Epidermal melanocyte (primary cell): ENCODE results near the gene ICAM2.
A peak's percentile ranks its signal among the peaks of the same experiment; 100 is the strongest.
"Not testable (repeated sequence)": the region's sequence is repeated elsewhere in the genome, so short reads cannot be mapped to it uniquely, and the experiment has no call there.

Experiments used
- DNase-seq: peaks from one replicate; pipeline ENCODE4 v3.0.0; 2011; ENCODE audit warnings: low spot score; ENCODE audit not compliant: insufficient read length

ICAM2 gene

GRCh38 chr17:64009571-64010402 lies 10.6 kb downstream of the ICAM2 start:
- no peak for DNase-seq

DNA sequence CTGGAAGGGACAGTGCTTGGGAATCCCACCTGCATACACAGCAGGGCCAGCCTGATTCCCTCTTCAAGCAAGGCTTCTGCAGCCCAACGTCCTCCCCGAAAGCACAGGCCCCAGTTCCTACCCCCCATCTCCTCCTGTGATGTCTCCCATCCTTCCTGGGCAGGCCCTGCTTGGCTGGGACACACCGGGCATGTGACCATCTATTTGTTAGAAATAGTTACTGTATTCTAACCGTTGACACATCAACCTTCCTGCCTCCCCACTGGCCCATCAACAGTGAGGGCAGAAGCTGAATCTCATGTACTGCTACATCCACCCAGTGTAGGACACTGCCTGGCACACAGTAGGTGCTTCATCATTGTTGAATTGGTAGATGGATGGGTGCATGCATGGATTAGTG lies 11.6 kb downstream of the ICAM2 start:
- DNase-seq, result no peak

- DNase-seq, result no peak
Observed at GRCh38 chr17:64008346-64008745, 12.1 kb downstream of the ICAM2 start.

DNA sequence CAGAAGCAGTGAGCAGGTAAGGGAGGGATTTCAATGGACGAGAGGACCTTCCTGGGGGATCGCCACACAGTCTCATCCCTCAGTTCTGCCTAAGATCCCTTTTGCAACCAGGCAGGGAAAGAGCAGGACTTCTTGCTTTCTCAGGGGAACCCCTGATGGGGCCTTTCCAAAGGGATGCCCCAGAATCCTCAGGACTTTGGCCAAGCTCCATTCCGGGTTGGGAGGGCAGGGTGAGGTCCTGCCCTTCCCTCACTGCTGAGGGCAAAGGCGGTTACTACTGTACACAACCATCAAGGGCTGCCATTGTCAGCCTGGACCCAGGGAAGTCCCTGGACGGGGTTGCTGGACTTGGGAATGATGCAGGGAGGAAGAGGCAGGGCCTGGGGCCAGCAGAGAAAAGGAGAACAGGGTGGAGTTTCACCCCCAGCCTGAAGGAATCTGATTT lies 12.6 kb downstream of the ICAM2 start:
- no peak for DNase-seq

DNA sequence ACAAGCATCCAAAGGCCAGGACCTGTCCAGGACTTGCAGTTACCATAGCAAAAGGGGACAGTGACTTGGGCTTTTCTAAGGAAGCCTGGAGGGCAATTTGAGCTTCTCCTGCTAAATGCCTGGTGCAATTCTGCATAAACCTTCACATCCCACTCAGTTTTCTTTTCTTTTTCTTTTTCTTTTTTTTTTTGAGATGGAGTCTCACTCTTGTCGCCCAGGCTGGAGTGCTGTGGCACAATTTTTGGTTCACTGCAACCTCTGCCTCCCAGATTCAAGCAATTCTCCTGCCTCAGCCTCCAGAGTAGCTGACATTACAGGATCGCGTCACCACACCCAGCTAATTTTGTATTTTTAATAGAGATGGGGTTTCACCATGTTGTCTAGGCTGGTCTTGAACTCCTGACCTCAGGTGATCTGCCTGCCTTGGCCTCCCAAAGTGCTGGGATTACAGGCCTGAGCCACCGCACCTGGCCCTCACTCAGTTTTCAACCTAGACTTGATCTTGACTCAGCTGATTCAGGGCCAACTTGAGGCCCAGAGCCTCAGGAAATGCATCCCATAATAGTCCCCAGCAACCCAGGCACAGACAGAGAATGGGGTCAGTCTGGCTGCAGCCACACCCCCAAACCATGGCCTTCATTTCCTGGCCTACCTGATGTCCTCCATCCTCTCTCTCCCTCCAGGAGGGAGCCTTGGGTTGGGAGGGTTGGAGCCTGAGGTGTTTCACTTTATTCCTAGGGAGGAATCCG lies 13.2 kb downstream of the ICAM2 start:
- not testable (repeated sequence) for DNase-seq

DNA sequence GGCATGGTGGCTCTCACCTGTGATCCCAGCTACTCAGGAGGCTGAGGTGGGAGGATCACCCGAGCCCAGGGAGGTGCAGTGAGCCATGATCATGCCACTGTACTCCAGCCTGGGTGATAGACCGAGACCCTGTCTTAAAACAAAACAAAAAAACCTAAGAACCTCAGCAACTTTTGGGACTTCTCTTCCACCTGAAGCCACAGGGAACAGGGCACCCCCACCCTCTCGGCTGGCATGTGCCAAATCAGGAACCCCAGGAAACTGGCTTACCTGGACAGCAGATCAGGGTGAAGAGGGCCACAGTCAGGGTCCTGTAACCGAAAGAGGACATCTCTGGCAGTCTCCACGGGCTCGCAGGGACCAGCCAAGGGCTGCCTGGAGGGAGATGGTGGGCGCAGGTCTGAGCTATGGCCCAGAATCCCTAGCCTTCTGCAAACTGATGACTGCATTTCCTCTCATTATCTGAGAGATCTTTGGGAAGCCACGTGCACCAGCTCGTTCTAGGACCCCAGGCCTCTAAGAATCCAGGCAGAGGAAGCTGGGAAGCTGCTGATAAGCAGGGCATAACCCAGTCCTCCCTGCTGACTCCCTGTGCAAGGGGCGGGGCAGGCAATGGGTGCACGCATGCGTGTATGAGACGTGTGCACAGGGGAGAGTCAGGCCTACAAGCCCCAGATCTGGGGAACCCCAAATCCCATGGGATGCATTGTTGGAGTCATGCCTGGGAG lies 13.9 kb downstream of the ICAM2 start:
- DNase-seq, result no peak

DNA sequence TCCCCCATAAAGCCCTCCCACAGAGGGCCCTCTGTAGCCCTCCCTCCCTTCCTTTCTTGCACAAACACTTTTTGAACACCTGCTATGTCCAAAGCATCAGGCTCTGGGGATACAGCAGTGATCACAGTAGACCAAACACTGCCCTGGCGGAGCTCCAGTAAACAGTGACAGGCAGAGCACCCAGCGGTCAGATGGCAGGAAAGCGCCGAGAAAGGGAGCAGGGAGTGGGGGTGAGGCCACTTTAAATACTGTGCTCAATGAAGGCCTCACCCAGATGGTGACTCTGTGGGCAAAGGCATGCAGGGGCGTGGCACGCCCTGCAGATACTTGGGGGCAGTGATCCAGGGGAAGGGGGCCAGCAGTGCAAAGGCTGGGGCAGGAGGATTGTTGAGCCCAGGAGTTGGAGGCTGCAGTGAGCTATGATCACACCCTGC lies 14.7 kb downstream of the ICAM2 start:
- DNase-seq, result no peak

- DNase-seq, result no peak
Observed at GRCh38 chr17:64004903-64005733, 15.3 kb downstream of the ICAM2 start.

DNA sequence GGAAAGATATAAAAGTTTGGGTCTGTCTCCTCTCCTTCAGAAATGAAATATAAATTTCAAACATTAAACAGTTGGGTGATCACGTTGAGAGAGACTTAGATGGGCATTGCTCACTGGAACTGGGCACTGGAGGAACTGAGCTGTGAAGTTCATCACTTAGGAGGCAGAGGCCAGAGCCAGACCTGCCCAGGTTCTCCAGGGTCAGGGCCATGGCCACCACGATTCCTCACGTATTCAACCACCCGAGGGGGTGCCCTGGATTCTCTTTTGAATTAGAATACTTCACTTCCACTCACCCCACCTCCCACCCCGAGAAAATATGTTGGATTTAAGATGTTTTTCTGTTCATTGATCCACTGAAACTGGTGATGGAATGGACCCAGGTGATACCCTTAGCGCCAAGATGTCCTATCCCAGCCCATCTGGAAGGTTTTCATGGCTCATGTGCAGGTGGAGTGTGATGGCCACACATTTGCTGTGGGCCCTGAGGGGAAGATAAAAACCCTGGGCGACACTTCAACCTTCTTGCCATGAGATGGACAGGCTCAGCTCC lies 16.1 kb downstream of the ICAM2 start:
- DNase-seq, result no peak

DNA sequence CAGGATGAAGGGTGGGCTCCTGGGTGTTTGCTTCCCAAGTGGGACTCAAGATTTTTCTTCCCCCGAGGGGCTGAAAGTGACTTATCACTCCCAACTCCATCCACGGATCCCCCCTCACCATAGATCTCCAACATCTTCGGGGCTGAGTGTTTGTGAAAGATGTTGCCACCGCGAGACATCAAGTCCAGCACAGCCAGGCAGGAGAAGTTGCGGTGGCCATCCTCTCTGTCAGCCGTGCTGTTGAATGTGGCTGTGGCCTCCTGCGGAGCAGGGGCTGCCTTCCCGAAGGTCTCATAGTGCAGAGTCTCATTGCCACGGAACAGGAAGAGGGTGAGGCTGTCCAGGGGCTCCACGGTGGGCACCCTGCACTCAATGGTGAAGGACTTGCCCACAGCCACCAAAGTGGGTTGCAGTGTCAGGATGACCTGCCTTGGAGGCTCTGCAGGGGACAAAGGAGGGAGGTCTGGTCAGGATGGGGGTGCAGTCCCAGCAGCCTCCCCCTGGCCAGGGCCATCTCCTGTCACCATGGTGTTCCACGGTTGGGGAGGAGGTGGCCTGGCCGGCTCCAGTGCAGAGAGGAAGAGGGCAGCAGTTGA lies 16.8 kb downstream of the ICAM2 start:
- no peak for DNase-seq

DNA sequence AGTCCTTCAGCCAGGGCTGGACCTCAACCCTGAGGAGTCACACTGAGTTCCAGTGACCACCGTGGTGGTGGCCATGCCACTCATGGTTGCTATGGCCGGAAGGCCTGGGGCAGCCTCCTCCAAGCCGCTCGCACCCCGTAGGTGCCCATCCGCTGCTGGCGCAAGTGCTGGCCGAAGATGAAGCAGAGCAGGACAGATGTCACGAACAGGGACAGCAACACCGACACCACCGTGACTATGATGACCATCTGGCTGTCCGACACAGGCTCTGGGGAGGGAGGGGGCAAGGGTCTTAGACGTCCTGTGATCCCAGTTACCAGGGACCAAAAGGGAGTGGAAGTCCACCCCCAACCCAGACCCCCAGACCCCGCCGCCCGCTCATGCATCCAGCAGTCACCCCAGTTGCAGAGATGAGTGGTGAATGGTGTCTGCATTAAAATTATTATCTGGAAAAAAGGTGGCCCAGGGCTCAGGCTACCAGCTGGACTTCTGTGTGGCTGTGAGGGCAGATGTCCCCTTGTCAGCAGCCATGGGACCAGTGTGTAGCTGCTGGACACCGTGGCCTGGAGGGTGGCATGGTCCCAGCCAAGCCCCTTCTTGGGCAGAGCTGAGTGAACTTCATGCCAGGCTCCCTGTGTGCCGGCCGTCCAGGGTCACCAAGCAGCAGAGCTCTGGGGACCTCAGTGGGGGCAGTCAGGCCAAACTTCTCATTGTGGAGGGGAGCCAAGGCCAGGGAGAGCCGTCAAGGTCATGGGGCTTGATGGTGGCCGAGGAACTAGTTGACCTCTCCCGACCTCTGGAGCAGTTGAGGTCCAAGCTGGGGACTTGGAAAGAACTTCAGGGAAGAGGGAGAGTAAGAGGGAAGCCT lies 17.5 kb downstream of the ICAM2 start:
- DNase-seq, result no peak

- DNase-seq, result no peak
Observed at GRCh38 chr17:64001763-64002529, 18.5 kb downstream of the ICAM2 start.

DNA sequence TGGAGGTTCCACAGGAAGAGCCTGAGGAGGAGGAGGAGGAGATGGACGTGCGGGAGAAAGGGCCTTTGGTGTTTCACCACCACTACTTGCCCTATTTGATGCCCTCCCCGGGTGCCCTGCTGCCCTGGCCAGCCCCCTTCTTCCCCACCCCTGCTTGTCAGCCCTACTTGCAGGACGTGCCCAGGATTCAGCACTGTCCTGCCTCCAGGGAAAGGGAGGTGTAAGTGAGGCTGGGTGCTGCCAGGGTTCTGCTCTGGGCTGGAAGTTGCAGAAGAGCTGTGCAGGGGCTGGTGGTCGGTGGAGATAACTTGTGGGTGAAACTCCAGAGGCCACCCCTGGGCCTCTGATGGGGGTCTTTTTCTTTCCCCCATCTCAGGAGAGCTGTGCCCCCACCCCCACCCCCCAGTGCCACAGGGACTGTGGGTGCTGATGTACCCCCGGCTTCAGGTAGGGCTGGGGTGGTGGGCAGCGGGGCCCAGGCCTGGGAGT lies 19.3 kb downstream of the ICAM2 start:
- no peak for DNase-seq

DNA sequence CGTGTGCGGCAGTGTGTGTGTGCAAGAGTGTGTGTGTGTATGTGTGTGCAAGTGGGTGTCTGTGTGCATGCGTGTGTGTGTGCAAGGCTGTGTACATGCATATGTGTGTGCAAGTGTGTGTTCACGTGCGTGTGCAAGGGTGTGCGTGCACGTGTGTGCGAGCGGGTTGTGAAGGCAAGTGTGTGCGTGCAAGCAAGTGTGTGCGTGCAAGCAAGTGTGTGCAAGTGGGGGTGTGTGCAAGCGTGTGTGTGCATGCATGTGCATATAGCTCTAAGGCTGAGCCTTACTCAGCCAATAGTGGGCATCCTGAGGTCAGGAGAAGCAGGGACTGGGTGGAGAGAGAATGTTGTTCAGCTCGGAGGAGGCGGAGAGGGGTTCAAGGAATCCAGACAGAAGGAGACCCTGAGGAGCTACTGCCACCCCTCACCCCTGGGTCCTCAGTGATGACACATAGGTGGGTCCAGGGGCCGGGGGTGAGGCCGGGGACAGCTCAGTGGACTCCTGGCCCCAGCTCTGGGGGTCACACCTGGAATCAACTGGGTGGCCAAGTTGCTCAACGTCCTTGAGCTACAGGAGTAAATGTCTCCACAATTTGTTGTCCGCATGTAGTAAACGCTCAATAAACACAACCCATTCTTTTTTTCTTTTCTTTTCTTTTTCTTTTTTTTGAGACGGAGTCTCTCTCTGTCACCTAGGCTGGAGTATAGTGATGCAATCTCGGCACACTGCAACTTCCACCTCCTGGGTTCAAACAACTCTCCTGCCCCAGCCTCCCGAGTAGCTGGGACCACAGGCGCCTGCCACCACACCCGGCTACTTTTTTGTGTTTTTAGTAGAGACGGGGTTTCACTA lies 20.5 kb downstream of the ICAM2 start:
- DNase-seq, result no peak

- DNase-seq, result no peak
Observed at GRCh38 chr17:63998721-63999679, 21.4 kb downstream of the ICAM2 start.

DNA sequence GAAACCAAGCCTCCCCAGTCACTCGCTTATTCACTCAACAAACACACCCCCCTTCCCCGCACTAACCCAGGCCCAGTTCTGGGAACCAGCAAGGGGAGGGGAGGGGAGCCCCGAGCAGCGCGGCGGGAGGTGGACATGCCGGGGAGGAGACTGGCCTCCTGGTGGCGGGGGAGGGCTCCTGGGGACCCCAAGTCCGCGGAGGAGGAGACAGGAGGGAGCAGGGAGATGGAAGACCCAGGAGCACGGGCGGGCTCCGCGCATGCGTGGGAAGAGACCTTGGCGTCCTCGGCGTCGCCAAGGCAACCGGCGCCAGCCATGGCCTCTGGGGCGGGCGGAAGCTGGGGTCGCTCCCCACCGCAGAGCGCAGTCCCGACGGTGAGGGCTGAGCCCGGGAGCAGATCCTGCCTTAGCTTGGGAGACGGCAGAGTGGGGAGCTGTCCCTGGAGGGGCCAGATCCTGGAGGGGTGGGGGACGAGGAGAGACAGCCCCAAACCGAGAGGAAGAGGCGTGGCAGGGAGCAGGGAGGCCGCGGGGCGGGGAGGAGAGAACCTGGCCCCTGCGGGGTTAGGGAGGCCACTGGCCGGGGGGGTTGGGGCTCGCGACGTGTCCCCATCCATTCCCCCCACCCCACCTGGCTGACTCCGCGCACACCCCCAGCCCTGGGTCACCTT lies 22.2 kb downstream of the ICAM2 start, which contains the start of gene PRR29:
PRR29 (plus strand) TSS at position 302 of the 671 bp plus-strand sequence; CDS start at position 316, 14 bp downstream.
- peak; percentile 86 for DNase-seq
